Body of pancreas (tissue), 4 donors: Measurements from ENCODE around the gene ACTN2.

Experiments
- POLR2A ChIP-seq, 3 donors: fragments of 450-650 bp; IDR thresholded peaks; one replicate each; pipeline ENCODE4 v1.6.1; 2016; ENCODE audit warnings: antibody characterized with exemption in 3 of 3, mild to moderate bottlenecking in 2 of 3
- TF ChIP-seq, protein P1 (sequence below), 7 experiments: fragments of 450-650 bp in 4 of 7; fragments of 200-600 bp in 3 of 7; sonication (generic) in 3 of 7; IDR thresholded peaks; one replicate each; pipeline ENCODE4 v1.5.1; 2016 to 2019; ENCODE audit warnings: antibody characterized with exemption in 7 of 7

GRCh38 chr1:236677641-236678235, 8.6 kb upstream of the ACTN2 start:
- TF ChIP-seq, protein P1, sequence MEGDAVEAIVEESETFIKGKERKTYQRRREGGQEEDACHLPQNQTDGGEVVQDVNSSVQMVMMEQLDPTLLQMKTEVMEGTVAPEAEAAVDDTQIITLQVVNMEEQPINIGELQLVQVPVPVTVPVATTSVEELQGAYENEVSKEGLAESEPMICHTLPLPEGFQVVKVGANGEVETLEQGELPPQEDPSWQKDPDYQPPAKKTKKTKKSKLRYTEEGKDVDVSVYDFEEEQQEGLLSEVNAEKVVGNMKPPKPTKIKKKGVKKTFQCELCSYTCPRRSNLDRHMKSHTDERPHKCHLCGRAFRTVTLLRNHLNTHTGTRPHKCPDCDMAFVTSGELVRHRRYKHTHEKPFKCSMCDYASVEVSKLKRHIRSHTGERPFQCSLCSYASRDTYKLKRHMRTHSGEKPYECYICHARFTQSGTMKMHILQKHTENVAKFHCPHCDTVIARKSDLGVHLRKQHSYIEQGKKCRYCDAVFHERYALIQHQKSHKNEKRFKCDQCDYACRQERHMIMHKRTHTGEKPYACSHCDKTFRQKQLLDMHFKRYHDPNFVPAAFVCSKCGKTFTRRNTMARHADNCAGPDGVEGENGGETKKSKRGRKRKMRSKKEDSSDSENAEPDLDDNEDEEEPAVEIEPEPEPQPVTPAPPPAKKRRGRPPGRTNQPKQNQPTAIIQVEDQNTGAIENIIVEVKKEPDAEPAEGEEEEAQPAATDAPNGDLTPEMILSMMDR (IDR thresholded peaks at IDR 0.05) = no peak
- TF ChIP-seq POLR2A (IDR thresholded peaks at IDR 0.05) = no peak
